ENCODE results near the gene BNIP1.

BNIP1 gene

DNA sequence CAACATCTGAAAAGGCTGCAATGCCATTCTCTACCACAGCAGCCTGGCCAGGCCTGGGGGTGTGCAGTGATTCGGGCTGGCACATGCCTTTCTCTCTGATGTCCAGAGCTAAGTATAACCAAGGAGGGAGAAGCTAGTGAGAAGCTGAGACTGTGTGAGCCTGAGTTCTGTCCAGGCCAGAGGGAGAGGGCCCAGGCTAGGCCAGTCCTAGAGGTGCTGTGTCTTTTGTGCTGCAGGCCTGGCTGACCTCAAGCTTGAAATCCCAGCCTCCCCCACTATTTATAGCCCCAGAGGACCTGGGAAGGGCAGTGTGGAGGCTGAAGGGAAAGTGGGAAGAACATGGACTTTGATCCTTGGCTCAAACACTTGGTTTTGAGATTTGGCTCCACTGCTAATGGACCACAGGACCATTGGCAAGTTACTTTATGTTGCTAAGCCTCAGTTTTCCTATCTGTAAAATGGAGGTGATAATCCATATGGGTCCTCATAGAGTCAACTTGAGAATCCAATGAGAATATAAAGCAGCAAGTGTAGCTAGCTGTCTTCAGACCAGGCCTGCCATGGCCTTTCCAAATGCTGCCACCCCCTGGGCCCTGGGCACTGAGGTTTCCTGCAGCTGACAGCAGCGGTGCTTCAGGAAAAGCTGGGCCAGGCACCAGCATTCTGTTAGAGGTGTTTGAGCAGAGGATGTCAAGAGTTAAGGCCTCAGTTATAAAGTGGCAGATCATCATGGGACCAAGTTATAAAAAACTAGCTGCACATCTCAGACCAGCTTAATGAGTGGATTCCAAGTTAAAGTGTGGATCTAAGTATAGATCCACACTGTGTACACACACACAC lies 21.1 kb downstream of the BNIP1 start:
- no peak for DNase-seq

DNA sequence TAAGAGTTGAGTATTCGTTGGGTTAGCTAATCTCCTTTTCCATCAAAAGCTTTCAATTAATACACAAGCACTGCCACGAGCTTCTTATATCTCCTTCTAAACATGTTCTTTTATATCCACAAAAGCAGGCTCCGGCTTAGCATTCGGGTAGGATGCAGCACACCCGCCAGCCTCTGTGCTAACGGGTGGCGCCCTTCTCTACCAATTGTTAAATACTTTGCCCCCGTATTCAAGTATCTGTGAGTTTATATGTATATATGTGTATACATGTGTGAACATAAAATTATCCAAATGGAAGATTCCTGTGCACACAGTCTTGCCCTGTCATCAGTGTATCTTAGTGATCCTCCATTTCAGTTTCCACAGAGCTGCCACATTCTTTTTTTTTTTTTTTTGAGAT lies 27.8 kb downstream of the BNIP1 start:
- DNase-seq: no peak

DNA sequence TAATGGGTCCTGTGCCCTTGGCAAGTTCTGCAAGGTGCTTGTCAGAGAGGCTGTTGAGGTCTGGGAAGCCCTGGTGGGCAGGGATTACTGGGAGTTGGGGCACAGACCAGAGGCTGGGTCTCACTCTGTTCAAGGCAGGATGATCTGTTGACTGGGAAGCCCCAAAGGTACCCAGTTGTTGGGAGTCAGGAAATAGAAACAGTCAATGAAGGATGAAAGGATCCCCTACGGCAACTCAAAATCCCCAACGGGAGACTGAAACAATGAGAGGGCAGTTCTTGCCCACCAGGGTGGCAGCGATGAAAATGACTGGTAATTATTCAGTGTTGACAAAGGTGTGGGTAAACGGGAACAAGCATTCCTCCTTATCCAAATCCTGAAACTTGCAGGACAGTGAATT lies 31.2 kb downstream of the BNIP1 start:
- no peak for DNase-seq

DNA sequence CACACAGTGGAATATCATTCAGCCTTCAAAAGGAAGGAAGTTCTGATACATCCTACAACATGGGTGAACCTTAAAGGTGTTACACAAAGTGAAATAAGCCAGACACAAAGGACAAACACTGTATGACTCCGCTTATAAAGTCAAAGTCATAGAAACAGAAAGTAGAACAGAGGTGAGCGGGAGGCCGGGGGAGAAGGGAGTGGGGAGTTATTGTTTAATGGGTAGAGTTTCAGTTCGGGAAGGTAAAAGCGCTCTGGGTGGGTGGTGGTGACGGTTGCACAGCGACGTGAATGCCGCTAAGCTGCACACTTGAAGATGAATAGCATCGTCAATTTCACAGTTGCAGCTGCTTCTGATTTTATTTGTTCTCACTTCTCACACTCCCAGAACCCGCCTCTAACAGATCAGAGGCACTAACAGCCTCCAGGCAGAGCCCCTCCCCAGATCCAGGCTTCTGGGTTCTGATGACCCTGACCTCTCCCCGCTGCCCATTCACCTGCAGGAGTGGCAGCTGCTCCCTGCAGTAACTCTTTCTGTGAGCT lies 34.1 kb downstream of the BNIP1 start:
- no peak for DNase-seq

DNA sequence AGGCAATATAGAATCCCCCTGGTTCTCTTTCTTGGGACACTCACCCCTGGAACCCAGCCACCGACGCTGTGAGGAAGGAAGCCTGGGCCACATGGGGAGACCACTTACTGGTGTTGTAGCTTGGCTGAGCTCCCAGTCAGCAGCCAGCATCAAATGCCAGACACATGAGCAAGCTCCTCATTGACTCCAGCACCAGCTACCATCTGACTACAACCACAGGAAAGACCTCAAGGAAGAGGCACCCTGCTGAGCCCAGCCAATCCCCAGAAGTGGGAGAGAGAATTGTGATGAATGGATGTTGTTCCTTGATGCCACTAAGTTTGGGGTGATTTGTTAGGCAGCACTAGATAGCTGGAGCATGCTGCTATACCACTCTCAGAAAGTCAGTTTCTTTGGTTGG lies 36.0 kb downstream of the BNIP1 start:
- DNase-seq: peak; percentile 5

DNA sequence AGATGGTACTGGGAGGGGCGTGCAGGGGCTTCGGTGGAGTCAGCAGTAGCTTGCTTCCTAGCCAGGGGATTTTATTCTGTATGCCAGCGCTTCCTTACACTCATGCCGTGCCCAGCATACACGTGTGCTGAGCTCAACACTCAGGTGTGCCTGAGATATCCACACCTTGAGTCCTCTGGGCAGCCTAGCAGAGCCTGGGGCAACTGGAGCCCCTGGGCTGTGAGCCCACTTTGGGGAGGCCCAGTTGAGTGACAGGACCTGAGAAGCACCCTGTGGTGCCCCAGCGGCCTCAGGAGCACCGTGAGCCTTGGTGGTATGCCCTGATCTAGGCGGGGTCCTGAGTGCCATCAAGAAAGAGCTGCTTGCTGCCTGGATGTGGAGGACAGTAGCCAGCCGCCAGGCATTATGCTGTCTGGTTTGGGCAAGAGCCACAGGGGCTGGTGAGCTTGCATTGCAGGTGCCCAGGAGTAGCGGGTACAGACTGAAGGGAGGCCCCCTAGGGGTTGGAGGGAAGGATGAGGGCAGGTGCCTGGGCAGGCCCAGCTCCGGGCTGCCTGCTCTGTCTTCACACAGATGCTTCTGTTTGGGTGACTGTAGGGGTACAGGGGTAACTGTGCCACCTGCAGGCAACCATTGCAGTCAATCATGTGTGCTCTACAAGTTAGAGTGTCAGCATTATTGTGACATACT lies 42.9 kb downstream of the BNIP1 start:
- no peak for DNase-seq

DNA sequence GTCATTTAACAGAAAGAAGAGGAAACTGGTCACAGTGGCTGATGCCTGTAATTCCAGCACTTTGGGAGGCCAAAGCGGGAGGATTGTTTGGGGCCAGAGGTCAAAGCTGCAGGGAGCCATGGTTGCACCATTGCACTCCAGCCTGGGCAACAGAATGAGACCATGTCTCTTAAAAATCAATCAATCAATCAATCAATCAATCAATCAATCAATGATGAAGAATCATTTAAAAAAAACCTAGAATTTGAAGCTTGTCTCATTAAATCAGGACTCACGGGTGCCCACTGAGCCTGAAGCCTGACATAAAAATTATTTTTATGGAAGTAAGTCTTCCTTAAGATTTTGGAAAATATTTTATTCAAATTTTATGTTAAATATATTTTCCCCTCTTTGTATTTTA lies 43.9 kb downstream of the BNIP1 start:
- no peak for DNase-seq

DNA sequence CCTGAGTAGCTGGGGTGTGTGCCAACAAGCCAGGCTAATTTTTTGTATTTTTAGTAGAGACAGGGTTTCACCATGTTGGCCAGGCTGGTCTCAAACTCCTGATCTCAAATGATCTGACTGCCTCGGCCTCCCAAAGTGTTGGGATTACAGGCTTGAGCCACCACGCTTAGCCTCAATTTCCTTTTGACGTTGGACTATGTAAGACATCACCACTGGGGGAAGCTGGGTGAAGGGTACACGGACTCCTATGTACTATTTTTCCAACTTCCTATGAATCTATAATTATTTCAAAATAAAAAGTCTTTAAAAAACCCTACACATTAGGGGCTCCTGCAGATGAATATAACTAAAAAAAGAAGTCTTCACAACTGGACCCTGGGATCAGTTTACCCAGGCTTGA lies 46.7 kb downstream of the BNIP1 start:
- no peak for DNase-seq

DNA sequence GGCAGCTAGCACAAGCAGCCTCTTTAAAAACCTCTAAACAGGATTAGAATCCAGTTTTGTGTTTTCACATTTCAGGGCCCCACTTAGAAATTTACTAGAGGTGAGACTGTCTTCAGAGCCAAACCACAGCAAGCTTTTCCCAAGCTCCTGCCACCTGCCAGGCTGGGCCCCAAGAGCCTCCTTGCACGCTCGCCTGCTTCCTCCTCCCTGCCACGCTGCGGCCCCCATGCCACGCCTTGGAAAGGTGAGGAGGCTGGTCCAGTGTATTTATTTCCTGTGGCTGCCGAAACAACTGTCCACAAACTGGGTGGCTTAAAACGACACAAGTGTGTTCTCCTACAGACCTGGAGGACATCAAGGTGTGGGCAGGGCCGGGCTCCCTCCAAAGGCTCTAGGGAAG lies 47.2 kb downstream of the BNIP1 start:
- DNase-seq: no peak

DNA sequence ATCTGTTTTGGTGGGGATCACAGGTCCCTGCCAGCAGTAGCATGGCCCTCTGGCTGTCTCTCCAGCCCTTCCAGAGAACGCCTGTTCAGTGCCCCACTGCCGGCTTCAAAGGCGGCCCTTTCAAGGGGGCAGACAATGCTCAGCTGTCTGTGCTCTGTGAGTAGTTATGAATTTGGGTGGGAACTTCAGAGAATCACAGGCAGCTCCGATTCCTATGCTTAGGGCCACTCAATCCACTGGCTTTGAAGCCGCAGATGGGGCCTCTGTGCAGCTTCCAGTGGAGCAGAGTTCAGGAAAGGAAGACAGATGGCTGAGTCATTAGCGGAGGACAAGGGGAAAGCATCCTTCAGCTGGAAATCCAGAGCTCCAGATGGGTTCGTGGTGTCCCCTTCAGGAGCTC lies 48.2 kb downstream of the BNIP1 start:
- no peak for DNase-seq

DNA sequence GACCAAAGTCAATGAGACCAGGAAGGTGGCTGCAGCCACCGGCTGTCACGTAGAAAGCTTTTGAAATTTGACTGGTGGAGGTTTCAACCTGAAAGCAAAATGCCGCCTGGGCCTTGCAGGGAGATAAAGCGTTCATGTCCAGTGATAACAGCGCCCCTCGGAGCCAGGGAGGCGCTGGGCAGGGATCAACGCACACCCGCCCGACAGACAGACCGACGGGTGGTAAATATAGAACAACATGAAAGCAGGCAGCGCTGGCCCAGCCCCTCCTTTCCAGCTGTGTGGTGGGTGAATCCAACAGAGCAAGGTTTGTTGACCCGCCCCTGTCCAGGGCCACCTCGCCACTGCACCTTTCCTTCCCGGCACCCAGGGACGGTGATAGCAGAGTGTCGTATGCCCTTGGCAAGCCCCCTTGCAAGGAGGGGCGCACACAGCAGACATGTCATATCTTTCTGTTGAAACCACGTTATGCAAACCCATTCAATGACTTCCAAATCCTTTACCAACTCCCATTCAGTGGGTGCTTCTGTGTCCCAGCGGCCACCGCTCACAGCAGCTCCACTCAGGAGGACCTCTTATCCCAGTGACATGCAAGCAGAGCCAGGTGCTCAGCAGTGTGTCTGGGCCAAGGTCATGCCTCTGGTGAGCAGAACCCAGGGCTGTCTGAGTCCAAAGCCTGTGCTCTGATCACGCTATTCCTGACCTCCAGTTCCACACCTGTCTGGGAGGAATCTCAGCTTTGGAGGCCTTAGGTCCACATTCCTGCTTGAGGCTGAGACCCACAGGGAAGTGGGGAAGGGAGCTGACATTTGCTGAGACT lies 52.0 kb downstream of the BNIP1 start:
- no peak for DNase-seq

DNA sequence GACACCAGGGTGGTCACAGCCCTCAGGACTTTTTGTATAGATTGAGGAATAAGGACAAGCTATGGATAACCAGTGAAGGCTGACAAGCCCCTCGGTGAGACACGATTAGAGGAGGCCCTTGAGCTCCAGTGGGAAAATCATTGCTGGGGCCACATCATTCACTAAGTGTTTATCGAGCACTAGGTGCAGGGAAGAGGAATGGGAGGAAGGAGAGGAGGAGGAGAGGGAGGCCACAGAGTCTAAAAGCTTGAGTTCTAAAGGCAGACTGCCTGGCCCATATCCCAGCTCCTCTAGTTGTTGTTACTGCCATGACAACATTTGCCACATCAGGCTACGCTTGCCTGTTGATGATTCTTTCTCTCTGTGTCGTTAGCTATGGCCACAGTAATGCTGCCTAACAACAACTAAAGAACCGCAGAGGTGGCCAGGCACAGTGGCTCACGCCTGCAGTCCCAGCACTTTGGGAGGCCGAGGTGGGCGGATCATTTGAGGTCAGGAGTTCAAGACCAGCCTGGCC lies 53.1 kb downstream of the BNIP1 start:
- no peak for DNase-seq

DNA sequence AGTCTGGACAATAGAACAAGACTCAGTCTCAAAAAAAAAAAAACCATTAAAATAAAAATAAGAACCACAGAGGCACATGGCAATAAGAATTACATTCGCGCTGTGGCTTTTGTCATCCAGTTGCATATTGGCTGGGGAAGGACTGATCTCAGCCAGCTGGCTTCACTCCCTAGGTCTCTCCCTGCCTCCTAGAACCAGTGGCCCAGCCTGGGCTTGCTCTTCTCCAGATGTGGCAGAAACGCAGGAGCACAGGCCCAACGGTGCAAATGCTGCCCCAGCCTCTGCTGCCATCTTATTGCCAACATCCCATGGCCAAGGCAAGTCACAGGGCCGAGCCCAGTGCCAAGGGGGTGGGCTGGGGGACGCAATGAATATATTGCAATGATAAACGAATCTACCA lies 53.7 kb downstream of the BNIP1 start:
- DNase-seq: no peak

DNA sequence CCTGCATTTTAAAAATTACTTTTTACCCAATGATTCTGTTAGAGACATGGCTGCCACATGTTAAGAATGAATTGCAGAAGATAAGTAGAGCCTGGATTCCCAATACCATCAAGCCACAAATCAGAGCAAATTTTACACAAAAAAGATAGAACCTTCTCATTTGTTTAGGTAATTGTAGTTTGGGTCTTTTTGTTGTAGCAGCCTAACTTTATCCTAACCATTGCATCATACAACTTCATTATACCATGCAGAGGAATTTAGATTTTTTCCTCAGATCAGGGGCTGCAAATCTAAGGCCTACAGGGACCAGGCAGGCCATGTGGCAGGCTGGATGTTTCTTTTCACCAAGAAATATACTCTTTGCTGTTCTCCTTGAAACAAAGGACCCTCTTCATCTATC lies 56.0 kb downstream of the BNIP1 start:
- no peak for DNase-seq

DNA sequence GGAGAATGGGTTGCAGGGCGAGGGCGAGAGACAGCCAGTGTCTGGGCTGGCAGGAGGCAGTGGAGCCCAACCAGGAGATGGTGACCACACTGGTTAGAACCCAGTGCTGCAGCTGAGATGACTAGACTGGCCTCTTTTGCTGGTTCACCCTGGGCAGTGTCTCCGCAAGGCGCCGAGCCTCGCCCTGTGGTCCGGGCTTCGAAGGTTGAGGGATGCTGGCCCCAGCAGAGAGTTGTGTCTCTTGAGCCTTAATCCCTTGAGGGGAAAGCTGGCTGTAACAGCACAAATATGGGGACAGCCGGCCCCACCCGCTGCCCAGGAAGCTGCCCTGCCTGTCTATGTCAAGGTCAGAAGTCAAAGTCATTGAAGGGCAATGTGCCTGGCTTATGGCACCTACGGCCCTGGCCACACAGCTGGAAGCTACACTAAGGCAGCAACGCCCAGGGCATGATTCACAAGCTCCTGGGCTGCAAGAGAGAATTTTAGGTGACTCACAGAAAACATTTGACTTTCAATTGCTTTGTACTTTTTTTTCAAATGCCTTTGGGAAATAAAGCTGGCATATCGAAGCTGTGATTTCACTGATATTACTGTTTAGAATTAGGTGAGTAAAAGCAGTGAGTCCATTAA lies 57.4 kb downstream of the BNIP1 start:
- DNase-seq: peak; percentile 56

DNA sequence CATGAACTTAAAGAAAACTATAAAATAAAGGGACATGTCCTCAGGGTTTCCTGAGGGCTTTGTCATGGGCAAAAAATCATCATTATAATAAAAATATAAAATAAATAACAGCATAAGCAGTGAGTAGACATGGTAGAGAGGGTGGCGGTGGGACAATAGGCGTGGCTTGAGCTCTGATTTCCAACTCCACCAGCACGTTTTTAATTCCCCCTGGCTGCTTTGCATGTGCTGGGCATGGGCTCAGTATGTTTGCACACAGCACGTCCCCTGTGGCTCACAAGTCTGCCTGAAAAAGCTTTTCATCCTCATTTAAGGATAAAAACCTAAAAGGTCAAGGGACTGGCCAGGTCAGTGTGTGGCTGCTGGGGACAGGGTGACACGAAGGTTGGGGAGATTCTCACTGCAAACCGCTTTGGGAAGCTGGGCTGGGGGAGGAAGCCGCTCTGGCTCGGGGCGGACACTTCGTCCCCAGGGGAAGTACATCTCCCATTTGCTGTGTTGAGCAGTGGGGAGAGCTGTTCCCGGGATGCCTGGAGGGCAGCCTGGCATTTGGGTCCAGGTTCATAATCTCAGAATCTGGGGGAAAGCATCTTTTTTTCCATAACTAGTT lies 58.0 kb downstream of the BNIP1 start:
- DNase-seq: no peak

DNA sequence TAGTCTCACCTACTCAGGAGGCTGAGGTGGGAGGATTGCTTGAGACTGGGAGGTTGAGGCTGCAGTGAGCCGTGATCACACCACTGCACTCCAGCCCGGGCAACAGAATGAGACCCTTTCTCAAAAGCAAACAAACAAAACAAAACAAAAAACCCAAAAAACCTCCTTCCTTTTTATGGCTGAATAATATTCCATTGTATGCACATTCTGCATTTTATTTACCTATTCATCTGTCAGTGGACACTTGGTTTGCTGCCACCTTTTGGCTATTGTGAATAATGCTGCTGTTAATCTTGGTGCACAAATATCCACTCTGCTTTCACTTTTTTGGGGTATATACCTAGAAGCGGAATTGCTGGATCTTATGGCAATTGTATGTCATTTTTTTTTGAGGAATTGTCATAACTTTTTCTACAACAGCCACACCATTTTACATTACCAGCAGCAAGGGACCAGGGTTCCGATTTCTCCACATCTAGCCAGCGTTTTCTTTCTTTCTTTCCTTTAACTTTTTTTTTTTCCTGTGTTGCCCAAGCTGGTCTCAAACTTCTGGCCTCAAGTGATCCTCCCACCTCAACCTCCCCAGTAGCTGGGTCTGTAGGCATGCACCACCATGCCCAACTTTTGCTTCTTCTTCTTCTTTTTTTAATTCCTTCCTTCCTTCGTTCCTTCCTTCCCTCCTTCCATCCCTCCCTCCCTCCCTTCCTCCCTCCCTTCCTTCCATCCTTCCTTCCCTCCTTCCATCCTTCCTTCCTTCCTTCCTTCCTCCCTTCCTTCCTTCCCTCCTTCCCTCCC lies 60.1 kb downstream of the BNIP1 start:
- no peak for DNase-seq

DNA sequence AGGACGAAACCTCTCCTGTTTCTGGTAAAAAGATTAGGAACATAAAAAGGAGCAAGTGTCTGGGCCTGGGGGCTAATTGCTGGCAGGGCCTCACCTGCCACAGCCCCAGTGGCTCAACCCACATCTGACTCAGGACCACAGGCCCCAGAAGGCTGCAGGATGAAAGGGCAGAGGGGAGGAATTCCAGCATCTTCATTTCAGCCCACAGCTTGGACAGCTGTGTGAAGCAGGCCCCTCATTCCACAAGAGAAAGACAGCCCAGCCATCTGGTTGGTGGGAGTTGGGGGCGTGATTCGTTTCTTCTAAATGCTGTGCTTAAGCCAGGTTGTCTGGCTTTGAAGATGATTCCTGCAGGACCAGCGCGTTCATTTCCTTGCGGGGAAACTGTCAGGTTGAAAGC lies 61.6 kb downstream of the BNIP1 start:
- DNase-seq: no peak

DNA sequence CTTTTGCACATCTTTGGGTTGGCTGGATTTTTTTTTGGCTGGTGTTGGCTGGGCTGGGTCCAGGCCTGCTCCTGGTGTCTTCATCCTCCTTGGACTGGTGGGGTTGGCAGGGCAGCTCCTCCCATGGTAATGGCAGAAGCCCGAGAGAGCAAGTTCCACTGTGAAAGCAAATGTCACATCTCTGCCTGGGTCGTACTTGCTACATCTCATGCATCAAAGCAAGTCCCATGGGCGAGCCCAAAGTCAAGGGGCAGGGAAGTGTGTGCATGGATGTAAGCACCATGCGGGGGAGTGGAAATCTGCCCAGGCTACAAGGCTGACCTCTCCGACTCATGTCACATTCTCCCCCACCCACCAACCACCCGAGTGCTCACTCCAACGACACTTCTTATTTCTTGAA lies 64.0 kb downstream of the BNIP1 start:
- DNase-seq: no peak

DNA sequence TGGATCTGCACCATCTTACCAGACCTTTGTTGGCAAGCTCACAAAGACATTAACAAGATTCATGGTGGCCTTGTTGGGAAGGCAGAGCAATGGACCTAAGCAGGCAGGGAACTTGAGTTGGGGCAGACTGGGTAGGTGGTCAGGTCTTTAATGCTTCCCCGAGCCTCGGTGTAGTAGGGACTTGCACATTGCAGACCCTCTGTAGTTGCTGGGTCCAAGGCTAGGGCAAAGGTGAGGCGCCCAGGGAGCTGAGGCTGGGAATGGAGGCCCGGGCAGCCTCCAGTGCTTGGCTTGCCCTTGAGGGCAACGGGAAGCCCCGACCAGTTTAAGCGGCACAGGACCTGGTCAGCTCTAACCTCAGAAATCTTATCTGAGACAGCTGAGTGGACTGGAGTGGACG lies 66.5 kb downstream of the BNIP1 start:
- DNase-seq: no peak

DNA sequence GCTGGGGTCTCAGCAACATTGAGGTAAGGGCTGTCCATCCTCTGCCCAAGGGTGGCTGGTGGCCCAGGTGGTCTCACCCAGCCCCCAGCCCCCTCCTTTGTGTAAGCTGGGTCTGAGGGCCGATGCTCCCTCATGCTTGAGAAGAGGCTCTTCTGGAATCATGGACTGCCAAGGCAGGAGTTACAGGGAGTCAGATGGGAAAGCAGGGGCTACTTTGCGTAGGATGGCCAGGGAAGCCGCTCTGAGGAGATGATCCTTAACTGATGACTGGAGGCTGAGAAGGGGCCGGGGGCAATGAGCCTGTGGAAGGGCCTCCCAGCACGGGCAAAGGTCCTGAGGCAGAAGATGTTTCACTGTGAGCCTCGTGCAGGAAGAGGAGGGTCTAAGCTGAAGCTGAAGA lies 67.0 kb downstream of the BNIP1 start:
- no peak for DNase-seq

Measured in fibroblast of skin of abdomen (primary cell).